HepG2 (cell line): ENCODE measurements around the gene KIFC1.

Source experiments
- ATF1 ChIP-seq: IDR thresholded peaks from 2 replicates; pipeline ENCODE4 v1.6.1; 2016; ENCODE audit warnings: mild to moderate bottlenecking, control low read depth
- GFI1 ChIP-seq: sonication (generic); formaldehyde crosslinking; IDR thresholded peaks from 2 replicates; pipeline ENCODE4 v1.5.0; 2020; ENCODE audit warnings: missing genetic modification reagents, mild to moderate bottlenecking, borderline replicate concordance
- HNRNPUL1 ChIP-seq: fragments of 200-400 bp; formaldehyde crosslinking; IDR thresholded peaks from 2 replicates; pipeline ENCODE4 v1.6.1; 2017; ENCODE audit warnings: low read depth, mild to moderate bottlenecking, low read length, moderate library complexity
- NONO ChIP-seq, 2 experiments: fragments of 450-650 bp in 1 of 2; sonication (generic) in 1 of 2; formaldehyde crosslinking in 1 of 2; IDR thresholded peaks in 1 of 2; conservative IDR thresholded peaks in 1 of 2; 2 replicates each; pipeline versions ENCODE4 v1.6.1 to v1.8.0; 2017 to 2022; ENCODE audit warnings: mild to moderate bottlenecking in 1 of 2, missing genetic modification reagents in 1 of 2, moderate library complexity in 1 of 2
- NR2F1 ChIP-seq, 2 experiments: fragments of 450-650 bp in 1 of 2; formaldehyde crosslinking in 1 of 2; IDR thresholded peaks; 2 replicates each; pipeline versions ENCODE4 v1.5.0 to v1.6.1; 2016 to 2020; ENCODE audit warnings: mild to moderate bottlenecking in 1 of 2, missing compliant biosample characterization in 1 of 2, missing genetic modification reagents in 1 of 2, moderate library complexity in 1 of 2
- RFX1 ChIP-seq: fragments of 450-650 bp; IDR thresholded peaks from 2 replicates; pipeline ENCODE4 v1.6.1; 2017
- TCF7L2 ChIP-seq: IDR thresholded peaks from 2 replicates; pipeline ENCODE4 v1.6.1; 2011; ENCODE audit warnings: mild to moderate bottlenecking, low read depth, low read length, moderate library complexity
- ZNF138 ChIP-seq: sonication (generic); formaldehyde crosslinking; IDR thresholded peaks from 2 replicates; pipeline ENCODE4 v1.5.0; 2020; ENCODE audit warnings: mild to moderate bottlenecking, low read depth, missing genetic modification reagents
- ZNF329 ChIP-seq: sonication (generic); formaldehyde crosslinking; IDR thresholded peaks from 2 replicates; pipeline ENCODE4 v1.9.0; 2021; ENCODE audit warnings: low read depth, mild to moderate bottlenecking, missing genetic modification reagents
- ZNF331 ChIP-seq: sonication (generic); formaldehyde crosslinking; IDR thresholded peaks from 2 replicates; pipeline ENCODE4 v1.4.0; 2020; ENCODE audit warnings: missing genetic modification reagents
- ZNF878 ChIP-seq: sonication (generic); formaldehyde crosslinking; IDR thresholded peaks from 2 replicates; pipeline ENCODE4 v1.8.1; 2023; ENCODE audit warnings: mild to moderate bottlenecking, missing genetic modification reagents, moderate library complexity
- TF ChIP-seq, protein P1 (sequence below): sonication (generic); formaldehyde crosslinking; IDR thresholded peaks from 2 replicates; pipeline ENCODE4 v1.5.0; 2020; ENCODE audit warnings: mild to moderate bottlenecking, missing genetic modification reagents, moderate library complexity
- TF ChIP-seq, protein P2 (sequence below): IDR thresholded peaks from 2 replicates; pipeline ENCODE4 v1.6.1; 2016; ENCODE audit warnings: missing biosample characterization, missing genetic modification reagents, low read depth

DNA sequence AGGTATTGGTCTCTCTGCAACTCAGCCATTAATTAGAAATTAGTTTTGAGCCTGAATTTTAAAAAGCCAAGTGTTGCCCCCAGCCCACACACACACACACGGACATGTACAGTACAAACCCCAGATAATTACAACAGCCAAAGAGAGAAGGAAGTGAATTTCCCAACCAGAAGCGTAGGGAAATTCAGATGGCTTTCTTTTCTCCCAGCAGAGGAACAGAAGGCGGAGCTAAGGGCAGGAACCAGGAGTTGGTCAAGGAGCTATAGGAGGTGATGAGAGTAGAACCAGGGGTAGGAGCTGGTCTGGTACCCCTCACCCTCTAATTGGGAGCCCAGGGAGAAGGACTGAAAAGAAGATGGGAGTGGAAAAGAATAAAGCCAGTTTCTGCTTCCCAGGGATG lies 58.8 kb downstream of the KIFC1 start:
- TF ChIP-seq TCF7L2 = no peak
- TF ChIP-seq ZNF329 (CRISPR knock-in tag) = no peak
- no peak for TF ChIP-seq ZNF878 (CRISPR knock-in tag)
- TF ChIP-seq NONO (IDR thresholded peaks at IDR 0.05) = no peak
- TF ChIP-seq NONO (CRISPR knock-in tag; conservative IDR thresholded peaks at IDR 0.05) = no peak
- TF ChIP-seq, protein P1, sequence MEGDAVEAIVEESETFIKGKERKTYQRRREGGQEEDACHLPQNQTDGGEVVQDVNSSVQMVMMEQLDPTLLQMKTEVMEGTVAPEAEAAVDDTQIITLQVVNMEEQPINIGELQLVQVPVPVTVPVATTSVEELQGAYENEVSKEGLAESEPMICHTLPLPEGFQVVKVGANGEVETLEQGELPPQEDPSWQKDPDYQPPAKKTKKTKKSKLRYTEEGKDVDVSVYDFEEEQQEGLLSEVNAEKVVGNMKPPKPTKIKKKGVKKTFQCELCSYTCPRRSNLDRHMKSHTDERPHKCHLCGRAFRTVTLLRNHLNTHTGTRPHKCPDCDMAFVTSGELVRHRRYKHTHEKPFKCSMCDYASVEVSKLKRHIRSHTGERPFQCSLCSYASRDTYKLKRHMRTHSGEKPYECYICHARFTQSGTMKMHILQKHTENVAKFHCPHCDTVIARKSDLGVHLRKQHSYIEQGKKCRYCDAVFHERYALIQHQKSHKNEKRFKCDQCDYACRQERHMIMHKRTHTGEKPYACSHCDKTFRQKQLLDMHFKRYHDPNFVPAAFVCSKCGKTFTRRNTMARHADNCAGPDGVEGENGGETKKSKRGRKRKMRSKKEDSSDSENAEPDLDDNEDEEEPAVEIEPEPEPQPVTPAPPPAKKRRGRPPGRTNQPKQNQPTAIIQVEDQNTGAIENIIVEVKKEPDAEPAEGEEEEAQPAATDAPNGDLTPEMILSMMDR (CRISPR knock-in tag) = no peak
- no peak for TF ChIP-seq ZNF138 (CRISPR knock-in tag)
- TF ChIP-seq HNRNPUL1 = no peak
- TF ChIP-seq RFX1 = no peak
- no peak for TF ChIP-seq NR2F1 (CRISPR knock-in tag; IDR thresholded peaks at IDR 0.05)
- TF ChIP-seq ZNF331 (CRISPR knock-in tag) = no peak
- TF ChIP-seq ATF1 (CRISPR knock-in tag) = no peak
- no peak for TF ChIP-seq GFI1 (CRISPR knock-in tag)
- TF ChIP-seq, protein P2, sequence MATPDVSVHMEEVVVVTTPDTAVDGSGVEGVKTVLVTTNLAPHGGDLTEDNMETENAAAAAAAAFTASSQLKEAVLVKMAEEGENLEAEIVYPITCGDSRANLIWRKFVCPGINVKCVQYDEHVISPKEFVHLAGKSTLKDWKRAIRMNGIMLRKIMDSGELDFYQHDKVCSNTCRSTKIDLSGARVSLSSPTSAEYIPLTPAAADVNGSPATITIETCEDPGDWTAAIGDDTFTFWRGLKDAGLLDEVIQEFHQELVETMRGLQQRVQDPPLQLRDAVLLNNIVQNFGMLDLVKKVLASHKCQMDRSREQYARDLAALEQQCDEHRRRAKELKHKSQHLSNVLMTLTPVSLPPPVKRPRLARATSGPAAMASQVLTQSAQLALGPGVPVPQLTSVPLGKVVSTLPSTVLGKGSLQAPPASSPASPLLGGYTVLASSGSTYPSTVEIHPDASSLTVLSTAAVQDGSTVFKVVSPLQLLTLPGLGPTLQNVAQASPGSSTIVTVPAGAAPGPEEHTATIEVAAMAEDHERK (CRISPR knock-in tag) = no peak
